C4-2B (cell line): ENCODE measurements around the gene ITGA2B.
A peak's percentile ranks its signal among the peaks of the same experiment; 100 is the strongest.

Experiments used
- CTCF ChIP-seq: fragments of 450-650 bp; conservative IDR thresholded peaks from 2 replicates; pipeline ENCODE4 v1.5.1; 2017; ENCODE audit warnings: mild to moderate bottlenecking
- ZFX ChIP-seq: fragments of 450-650 bp; IDR thresholded peaks from 2 replicates; pipeline ENCODE4 v1.6.1; 2017

- TF ChIP-seq CTCF (peak; percentile 80), ZFX (no peak)
These were observed 58.1 kb downstream of the ITGA2B start for GRCh38 chr17:44331249-44331760.
